GM23338 (cell line): ENCODE measurements around the gene MADCAM1. TPM values are rescaled to one million over a fixed set of nuclear protein-coding genes. Genes with fewer than 3 reads are reported as not detected.

ENCODE experiments used
- ATAC-seq: fragments of 200-7000 bp; cut with Tn5 transposase; 3 replicates; pipeline ENCODE4 v1.9.1; 2020
- DNase-seq: peaks from one replicate; pipeline ENCODE4 v3.0.0-alpha.2; 2015; ENCODE audit warnings: low spot score
- H2AFZ ChIP-seq: fragments of 200-600 bp; sonication (generic); 2 replicates; pipeline ENCODE4 v1.8.0; 2016; ENCODE audit warnings: antibody characterized with exemption, mild to moderate bottlenecking, moderate library complexity
- H3F3A ChIP-seq: fragments of 200-600 bp; sonication (generic); replicated peaks from 2 replicates; pipeline ENCODE4 v1.8.0; 2017; ENCODE audit warnings: antibody characterized with exemption, mixed run types, low read depth
- H3K27ac ChIP-seq: fragments of 200-600 bp; sonication (generic); 2 replicates; pipeline ENCODE4 v1.6.1; 2016; ENCODE audit warnings: low read depth
- H3K27me3 ChIP-seq: fragments of 200-600 bp; sonication (generic); 2 replicates; pipeline ENCODE4 v1.8.0; 2016; ENCODE audit warnings: mild to moderate bottlenecking, mixed run types, moderate library complexity; ENCODE audit not compliant: insufficient read depth
- H3K36me3 ChIP-seq: fragments of 200-600 bp; sonication (generic); 2 replicates; pipeline ENCODE4 v1.8.0; 2016; ENCODE audit warnings: mild to moderate bottlenecking; ENCODE audit not compliant: insufficient read depth
- H3K4me1 ChIP-seq: fragments of 200-600 bp; sonication (generic); 2 replicates; pipeline ENCODE4 v1.8.0; 2016; ENCODE audit warnings: mild to moderate bottlenecking, moderate library complexity; ENCODE audit not compliant: insufficient read depth
- H3K4me2 ChIP-seq: fragments of 200-600 bp; sonication (generic); 2 replicates; pipeline ENCODE4 v1.7.1; 2017; ENCODE audit warnings: mixed run types
- H3K4me3 ChIP-seq: fragments of 200-600 bp; sonication (generic); 2 replicates; pipeline ENCODE4 v1.6.1; 2016; ENCODE audit warnings: mixed run types
- H3K79me2 ChIP-seq: fragments of 200-600 bp; sonication (generic); replicated peaks from 2 replicates; pipeline ENCODE4 v1.8.0; 2017; ENCODE audit warnings: mild to moderate bottlenecking; ENCODE audit not compliant: insufficient read depth
- H3K9me2 ChIP-seq: fragments of 200-600 bp; sonication (generic); 2 replicates; pipeline ENCODE4 v1.8.0; 2017; ENCODE audit not compliant: insufficient read depth
- H4K20me1 ChIP-seq: fragments of 200-600 bp; sonication (generic); replicated peaks from 2 replicates; pipeline ENCODE4 v1.8.0; 2017; ENCODE audit warnings: mild to moderate bottlenecking; ENCODE audit not compliant: insufficient read depth
- H3K27ac Mint-ChIP-seq: 2 replicates; pipeline ENCODE4 v1.8.0; 2020; ENCODE audit warnings: inconsistent platforms, mild to moderate bottlenecking, moderate library complexity, mixed read lengths
- H3K27me3 Mint-ChIP-seq: 3 replicates; pipeline ENCODE4 v1.8.0; 2022; ENCODE audit warnings: low read depth, mild to moderate bottlenecking, moderate library complexity, mixed read lengths, inconsistent platforms; ENCODE audit not compliant: insufficient read depth, poor library complexity
- H3K36me3 Mint-ChIP-seq: 3 replicates; pipeline ENCODE4 v1.8.0; 2021; ENCODE audit warnings: low read depth, mild to moderate bottlenecking, inconsistent platforms, moderate library complexity, mixed read lengths
- H3K4me1 Mint-ChIP-seq: 3 replicates; pipeline ENCODE4 v1.8.0; 2020; ENCODE audit warnings: mild to moderate bottlenecking, inconsistent platforms, mixed read lengths
- H3K4me3 Mint-ChIP-seq: 3 replicates; pipeline ENCODE4 v1.8.0; 2021; ENCODE audit warnings: moderate library complexity, mild to moderate bottlenecking, inconsistent platforms, mixed read lengths
- H3K9me3 Mint-ChIP-seq: 3 replicates; pipeline ENCODE4 v1.8.0; 2020; ENCODE audit warnings: moderate library complexity, mild to moderate bottlenecking, inconsistent platforms, mixed read lengths
- EZH2 ChIP-seq: fragments of 200-600 bp; sonication (generic); IDR thresholded peaks from one replicate; pipeline ENCODE4 v1.8.0; 2017; ENCODE audit warnings: antibody characterized with exemption, mild to moderate bottlenecking, low read depth; ENCODE audit not compliant: unreplicated experiment
- NANOG ChIP-seq: IDR thresholded peaks from 2 replicates; pipeline ENCODE4 v1.6.1; 2016; ENCODE audit warnings: antibody characterized with exemption, borderline replicate concordance
- POLR2AphosphoS5 ChIP-seq: IDR thresholded peaks from 2 replicates; pipeline ENCODE4 v1.6.1; 2016; ENCODE audit warnings: antibody characterized with exemption, low read depth
- STAT1 ChIP-seq: IDR thresholded peaks from one replicate; pipeline ENCODE4 v1.6.1; 2016; ENCODE audit warnings: antibody characterized with exemption; ENCODE audit not compliant: unreplicated experiment
- ZNF331 ChIP-seq: fragments of 250-450 bp; sonication (Bioruptor Pico); IDR thresholded peaks from 2 replicates; pipeline ENCODE4 v1.5.0; 2020; ENCODE audit warnings: low read depth, mild to moderate bottlenecking, moderate library complexity
- polyA plus RNA-seq: library from polyadenylated mRNA; unstranded; fragments of >200 nt; fragmentation: Nextera tagmentation; extraction: Ambion mirVana; gene quantifications from 2 replicates; pipeline ENCODE4 v1.2.1, GENCODE V29; 2016
- total RNA-seq: library from RNA; depleted of rRNA; stranded (reverse); fragments of >200 nt; shearing (Covaris generic); gene quantifications from 2 replicates; pipeline ENCODE4 v1.2.3, GENCODE V29; 2014
- TF ChIP-seq, protein P1 (sequence below), 2 experiments: fragments of 200-600 bp in 1 of 2; sonication (generic) in 1 of 2; conservative IDR thresholded peaks; 2 replicates each; pipeline versions ENCODE4 v1.5.1 to v1.6.1; 2016 to 2017; ENCODE audit warnings: antibody characterized with exemption in 2 of 2, low read depth in 2 of 2, mild to moderate bottlenecking in 2 of 2, moderate library complexity in 1 of 2
- TF ChIP-seq, protein P2 (sequence below): fragments of 250-450 bp; sonication (Bioruptor Pico); IDR thresholded peaks from 2 replicates; pipeline ENCODE4 v1.5.0; 2020; ENCODE audit warnings: mild to moderate bottlenecking, moderate library complexity
- TF ChIP-seq, protein P3 (sequence below): IDR thresholded peaks from 2 replicates; pipeline ENCODE4 v1.6.1; 2016; ENCODE audit warnings: antibody characterized with exemption

Gene MADCAM1
- total and polyA plus RNA-seq, 2 experiments from 2014 or later, result 2.1 to 2.5 TPM

DNA sequence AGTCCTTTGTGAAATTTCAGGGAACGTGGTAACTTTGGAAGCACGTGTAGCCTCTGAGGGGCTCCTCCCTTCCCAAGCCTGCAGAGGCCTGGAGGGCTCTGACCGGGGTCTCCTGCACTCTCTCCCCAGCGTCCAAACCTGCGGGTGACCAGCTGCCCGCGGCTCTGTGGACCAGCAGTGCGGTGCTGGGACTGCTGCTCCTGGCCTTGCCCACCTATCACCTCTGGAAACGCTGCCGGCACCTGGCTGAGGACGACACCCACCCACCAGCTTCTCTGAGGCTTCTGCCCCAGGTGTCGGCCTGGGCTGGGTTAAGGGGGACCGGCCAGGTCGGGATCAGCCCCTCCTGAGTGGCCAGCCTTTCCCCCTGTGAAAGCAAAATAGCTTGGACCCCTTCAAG lies 8.3 kb downstream of the MADCAM1 start:
- Histone ChIP-seq H3K27me3 (peaks cover 14% of the 10 kb centered on the region), H3K27ac (no peak overlapping the region), H3K4me1 (peaks cover 9% of the 10 kb centered on the region; the same call in 1 of the 2 replicates), H2AFZ (no peak overlapping the region), H3K4me2 (no peak overlapping the region), H4K20me1 (no peaks in the 10 kb centered on the region), H3K4me3 (no peak overlapping the region), H3K9me2 (no peaks in the 10 kb centered on the region), H3K79me2 (no peaks in the 10 kb centered on the region), H3F3A (0 out of 2 replicates have a peak, but pooled peaks cover 7% of the 10 kb centered on the region), H3K36me3 (no peaks in the 10 kb centered on the region; the same call in 1 of the 2 replicates)
- Mint-ChIP-seq H3K9me3 (peaks cover 12% of the 10 kb centered on the region; the same call in 2 of the 3 replicates), H3K36me3 (peaks cover 11% of the 10 kb centered on the region), H3K27ac (no peak overlapping the region), H3K4me1 (peaks cover 9% of the 10 kb centered on the region), H3K27me3 (peaks cover 24% of the 10 kb centered on the region), H3K4me3 (no peak overlapping the region)
- TF ChIP-seq ZNF331 (CRISPR knock-in tag), result no peak
- no peak for TF ChIP-seq NANOG
- DNase-seq (no peak), ATAC-seq (no peak)

DNA sequence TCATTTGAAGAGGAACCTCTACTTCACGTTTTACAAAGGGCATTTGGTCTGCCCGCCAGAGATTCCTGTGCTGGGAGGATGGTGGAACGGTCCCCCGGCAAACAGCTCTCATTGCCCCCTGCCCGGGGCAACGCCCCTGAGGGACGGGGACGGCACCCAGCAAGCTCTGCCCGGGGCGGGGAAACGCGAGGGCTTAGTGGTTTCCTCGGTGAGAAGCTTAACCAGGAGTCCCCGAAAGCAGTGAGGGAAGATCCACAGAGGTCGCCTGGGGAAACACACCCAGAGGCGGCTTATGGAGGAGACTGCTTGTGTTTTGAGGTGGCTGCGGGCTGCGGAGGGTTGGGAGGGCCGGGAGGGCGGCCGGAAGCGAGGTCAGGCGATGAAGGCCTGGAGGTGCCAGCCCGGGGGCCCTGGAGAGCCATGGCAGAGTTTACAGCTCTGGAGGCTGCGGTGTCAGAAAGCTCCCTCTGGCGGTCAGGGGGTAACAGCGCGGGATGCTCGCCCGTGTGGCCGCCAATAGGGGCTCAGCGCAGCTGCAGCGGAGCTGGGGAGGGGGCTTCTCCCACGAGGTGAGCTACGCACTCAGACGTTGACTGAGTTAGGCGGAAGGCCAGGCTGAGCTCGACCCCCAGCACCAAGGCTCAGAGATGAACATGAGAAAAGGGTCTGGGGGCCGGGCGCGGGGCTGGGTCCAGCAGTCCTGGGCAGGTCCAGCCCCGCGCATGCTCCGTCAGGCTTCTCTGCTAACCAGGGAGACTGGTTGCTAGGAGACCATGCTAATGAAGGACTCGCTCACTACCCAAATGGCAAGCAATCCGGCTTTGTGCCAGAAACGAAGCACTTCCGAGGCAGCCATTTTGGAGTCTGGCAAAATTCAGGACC lies 10.4 kb downstream of the MADCAM1 start:
- H3K9me3 Mint-ChIP-seq, result peaks cover 15% of the 10 kb centered on the region
- H3K27ac Mint-ChIP-seq, result peak overlapping the region; percentile 100
- Histone ChIP-seq H3K79me2 (no peaks in the 10 kb centered on the region), H3K9me2 (no peaks in the 10 kb centered on the region), H3F3A (0 out of 2 replicates have a peak, but pooled peaks cover 14% of the 10 kb centered on the region), H3K36me3 (no peaks in the 10 kb centered on the region; the same call in 1 of the 2 replicates), H3K27me3 (no peaks in the 10 kb centered on the region), H3K4me3 (peak overlapping the region; percentile 81), H3K4me1 (peaks cover 13% of the 10 kb centered on the region; the same call in 1 of the 2 replicates), H3K27ac (peak overlapping the region; percentile 93), H3K4me2 (peak overlapping the region; percentile 98), H2AFZ (peak overlapping the region; percentile 91), H4K20me1 (no peaks in the 10 kb centered on the region)
- peaks cover 19% of the 10 kb centered on the region for H3K36me3 Mint-ChIP-seq
- ATAC-seq, result peak; percentile 71
- H3K4me3 Mint-ChIP-seq, result peak overlapping the region; percentile 85
- peaks cover 18% of the 10 kb centered on the region for H3K4me1 Mint-ChIP-seq
- peak; percentile 99 for DNase-seq
- H3K27me3 Mint-ChIP-seq, result peaks cover 23% of the 10 kb centered on the region
- no peak for TF ChIP-seq EZH2
- TF ChIP-seq, protein P1, sequence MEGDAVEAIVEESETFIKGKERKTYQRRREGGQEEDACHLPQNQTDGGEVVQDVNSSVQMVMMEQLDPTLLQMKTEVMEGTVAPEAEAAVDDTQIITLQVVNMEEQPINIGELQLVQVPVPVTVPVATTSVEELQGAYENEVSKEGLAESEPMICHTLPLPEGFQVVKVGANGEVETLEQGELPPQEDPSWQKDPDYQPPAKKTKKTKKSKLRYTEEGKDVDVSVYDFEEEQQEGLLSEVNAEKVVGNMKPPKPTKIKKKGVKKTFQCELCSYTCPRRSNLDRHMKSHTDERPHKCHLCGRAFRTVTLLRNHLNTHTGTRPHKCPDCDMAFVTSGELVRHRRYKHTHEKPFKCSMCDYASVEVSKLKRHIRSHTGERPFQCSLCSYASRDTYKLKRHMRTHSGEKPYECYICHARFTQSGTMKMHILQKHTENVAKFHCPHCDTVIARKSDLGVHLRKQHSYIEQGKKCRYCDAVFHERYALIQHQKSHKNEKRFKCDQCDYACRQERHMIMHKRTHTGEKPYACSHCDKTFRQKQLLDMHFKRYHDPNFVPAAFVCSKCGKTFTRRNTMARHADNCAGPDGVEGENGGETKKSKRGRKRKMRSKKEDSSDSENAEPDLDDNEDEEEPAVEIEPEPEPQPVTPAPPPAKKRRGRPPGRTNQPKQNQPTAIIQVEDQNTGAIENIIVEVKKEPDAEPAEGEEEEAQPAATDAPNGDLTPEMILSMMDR (conservative IDR thresholded peaks at IDR 0.05; ENCODE audit: low read depth in 2 of 2), result peak; percentile 79 to 85
- TF ChIP-seq, protein P2, sequence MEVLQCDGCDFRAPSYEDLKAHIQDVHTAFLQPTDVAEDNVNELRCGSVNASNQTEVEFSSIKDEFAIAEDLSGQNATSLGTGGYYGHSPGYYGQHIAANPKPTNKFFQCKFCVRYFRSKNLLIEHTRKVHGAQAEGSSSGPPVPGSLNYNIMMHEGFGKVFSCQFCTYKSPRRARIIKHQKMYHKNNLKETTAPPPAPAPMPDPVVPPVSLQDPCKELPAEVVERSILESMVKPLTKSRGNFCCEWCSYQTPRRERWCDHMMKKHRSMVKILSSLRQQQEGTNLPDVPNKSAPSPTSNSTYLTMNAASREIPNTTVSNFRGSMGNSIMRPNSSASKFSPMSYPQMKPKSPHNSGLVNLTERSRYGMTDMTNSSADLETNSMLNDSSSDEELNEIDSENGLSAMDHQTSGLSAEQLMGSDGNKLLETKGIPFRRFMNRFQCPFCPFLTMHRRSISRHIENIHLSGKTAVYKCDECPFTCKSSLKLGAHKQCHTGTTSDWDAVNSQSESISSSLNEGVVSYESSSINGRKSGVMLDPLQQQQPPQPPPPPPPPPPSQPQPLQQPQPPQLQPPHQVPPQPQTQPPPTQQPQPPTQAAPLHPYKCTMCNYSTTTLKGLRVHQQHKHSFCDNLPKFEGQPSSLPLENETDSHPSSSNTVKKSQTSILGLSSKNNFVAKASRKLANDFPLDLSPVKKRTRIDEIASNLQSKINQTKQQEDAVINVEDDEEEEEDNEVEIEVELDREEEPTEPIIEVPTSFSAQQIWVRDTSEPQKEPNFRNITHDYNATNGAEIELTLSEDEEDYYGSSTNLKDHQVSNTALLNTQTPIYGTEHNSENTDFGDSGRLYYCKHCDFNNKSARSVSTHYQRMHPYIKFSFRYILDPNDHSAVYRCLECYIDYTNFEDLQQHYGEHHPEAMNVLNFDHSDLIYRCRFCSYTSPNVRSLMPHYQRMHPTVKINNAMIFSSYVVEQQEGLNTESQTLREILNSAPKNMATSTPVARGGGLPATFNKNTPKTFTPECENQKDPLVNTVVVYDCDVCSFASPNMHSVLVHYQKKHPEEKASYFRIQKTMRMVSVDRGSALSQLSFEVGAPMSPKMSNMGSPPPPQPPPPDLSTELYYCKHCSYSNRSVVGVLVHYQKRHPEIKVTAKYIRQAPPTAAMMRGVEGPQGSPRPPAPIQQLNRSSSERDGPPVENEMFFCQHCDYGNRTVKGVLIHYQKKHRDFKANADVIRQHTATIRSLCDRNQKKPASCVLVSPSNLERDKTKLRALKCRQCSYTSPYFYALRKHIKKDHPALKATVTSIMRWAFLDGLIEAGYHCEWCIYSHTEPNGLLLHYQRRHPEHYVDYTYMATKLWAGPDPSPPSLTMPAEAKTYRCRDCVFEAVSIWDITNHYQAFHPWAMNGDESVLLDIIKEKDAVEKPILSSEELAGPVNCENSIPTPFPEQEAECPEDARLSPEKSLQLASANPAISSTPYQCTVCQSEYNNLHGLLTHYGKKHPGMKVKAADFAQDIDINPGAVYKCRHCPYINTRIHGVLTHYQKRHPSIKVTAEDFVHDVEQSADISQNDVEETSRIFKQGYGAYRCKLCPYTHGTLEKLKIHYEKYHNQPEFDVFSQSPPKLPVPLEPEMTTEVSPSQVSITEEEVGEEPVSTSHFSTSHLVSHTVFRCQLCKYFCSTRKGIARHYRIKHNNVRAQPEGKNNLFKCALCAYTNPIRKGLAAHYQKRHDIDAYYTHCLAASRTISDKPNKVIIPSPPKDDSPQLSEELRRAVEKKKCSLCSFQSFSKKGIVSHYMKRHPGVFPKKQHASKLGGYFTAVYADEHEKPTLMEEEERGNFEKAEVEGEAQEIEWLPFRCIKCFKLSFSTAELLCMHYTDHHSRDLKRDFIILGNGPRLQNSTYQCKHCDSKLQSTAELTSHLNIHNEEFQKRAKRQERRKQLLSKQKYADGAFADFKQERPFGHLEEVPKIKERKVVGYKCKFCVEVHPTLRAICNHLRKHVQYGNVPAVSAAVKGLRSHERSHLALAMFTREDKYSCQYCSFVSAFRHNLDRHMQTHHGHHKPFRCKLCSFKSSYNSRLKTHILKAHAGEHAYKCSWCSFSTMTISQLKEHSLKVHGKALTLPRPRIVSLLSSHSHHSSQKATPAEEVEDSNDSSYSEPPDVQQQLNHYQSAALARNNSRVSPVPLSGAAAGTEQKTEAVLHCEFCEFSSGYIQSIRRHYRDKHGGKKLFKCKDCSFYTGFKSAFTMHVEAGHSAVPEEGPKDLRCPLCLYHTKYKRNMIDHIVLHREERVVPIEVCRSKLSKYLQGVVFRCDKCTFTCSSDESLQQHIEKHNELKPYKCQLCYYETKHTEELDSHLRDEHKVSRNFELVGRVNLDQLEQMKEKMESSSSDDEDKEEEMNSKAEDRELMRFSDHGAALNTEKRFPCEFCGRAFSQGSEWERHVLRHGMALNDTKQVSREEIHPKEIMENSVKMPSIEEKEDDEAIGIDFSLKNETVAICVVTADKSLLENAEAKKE (CRISPR knock-in tag), result no peak
- TF ChIP-seq, protein P3, sequence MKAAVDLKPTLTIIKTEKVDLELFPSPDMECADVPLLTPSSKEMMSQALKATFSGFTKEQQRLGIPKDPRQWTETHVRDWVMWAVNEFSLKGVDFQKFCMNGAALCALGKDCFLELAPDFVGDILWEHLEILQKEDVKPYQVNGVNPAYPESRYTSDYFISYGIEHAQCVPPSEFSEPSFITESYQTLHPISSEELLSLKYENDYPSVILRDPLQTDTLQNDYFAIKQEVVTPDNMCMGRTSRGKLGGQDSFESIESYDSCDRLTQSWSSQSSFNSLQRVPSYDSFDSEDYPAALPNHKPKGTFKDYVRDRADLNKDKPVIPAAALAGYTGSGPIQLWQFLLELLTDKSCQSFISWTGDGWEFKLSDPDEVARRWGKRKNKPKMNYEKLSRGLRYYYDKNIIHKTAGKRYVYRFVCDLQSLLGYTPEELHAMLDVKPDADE, result no peak
- no peak for TF ChIP-seq NANOG
- no peak for TF ChIP-seq STAT1
- TF ChIP-seq POLR2AphosphoS5, result peak; percentile 29
